ENCODE data around the gene SOX13.

The SOX13 gene

GRCh38 chr1:204162494-204163074 lies 89.7 kb downstream of the SOX13 start:
- H3K4me3 ChIP-seq (ENCODE audit: low read depth, low read length), result no peak overlapping the region
- peak; percentile 99 for TF ChIP-seq CTCF (conservative IDR thresholded peaks at IDR 0.05; ENCODE audit: low read depth, low read length)
- peak; percentile 71 for DNase-seq (ENCODE audit: low read depth)

GRCh38 chr1:204166219-204166618 lies 93.3 kb downstream of the SOX13 start, which contains the start of gene REN:
REN (minus strand) TSS chr1:204166337; CDS start chr1:204166293, 44 bp downstream.
- no peak for TF ChIP-seq CTCF (conservative IDR thresholded peaks at IDR 0.05; ENCODE audit: low read depth, low read length)
- no peak for DNase-seq (ENCODE audit: low read depth)
- no peak within 1 kb of the TSS for H3K4me3 ChIP-seq (ENCODE audit: low read depth, low read length)

- H3K4me3 ChIP-seq (ENCODE audit: low read depth, low read length), result no peak overlapping the region
- no peak for TF ChIP-seq CTCF (conservative IDR thresholded peaks at IDR 0.05; ENCODE audit: low read depth, low read length)
- DNase-seq (ENCODE audit: low read depth), result no peak
These were observed 94.8 kb downstream of the SOX13 start for GRCh38 chr1:204167730-204168129.

- no peak for TF ChIP-seq CTCF (conservative IDR thresholded peaks at IDR 0.05; ENCODE audit: low read depth, low read length)
- no peak overlapping the region for H3K4me3 ChIP-seq (ENCODE audit: low read depth, low read length)
- no peak for DNase-seq (ENCODE audit: low read depth)
These were observed 96.9 kb downstream of the SOX13 start for GRCh38 chr1:204169858-204170257.

- H3K4me3 ChIP-seq (ENCODE audit: low read depth, low read length), result no peak overlapping the region
- no peak for TF ChIP-seq CTCF (conservative IDR thresholded peaks at IDR 0.05; ENCODE audit: low read depth, low read length)
- no peak for DNase-seq (ENCODE audit: low read depth)
These were observed 97.7 kb downstream of the SOX13 start for GRCh38 chr1:204170494-204171155.

GRCh38 chr1:204171751-204172178 lies 98.8 kb downstream of the SOX13 start:
- peak; percentile 34 for DNase-seq (ENCODE audit: low read depth)
- H3K4me3 ChIP-seq (ENCODE audit: low read depth, low read length), result no peak overlapping the region
- TF ChIP-seq CTCF (conservative IDR thresholded peaks at IDR 0.05; ENCODE audit: low read depth, low read length), result no peak

All from choroid plexus epithelial cell (primary cell).